ENCODE measurements around the gene OR2A5. TPM values are rescaled to one million over a fixed set of nuclear protein-coding genes. Genes with fewer than 3 reads are reported as not detected.
"Not testable (repeated sequence)": the region's sequence is repeated elsewhere in the genome, so short reads cannot be mapped to it uniquely, and the experiment has no call there.

The OR2A5 gene, protein sequence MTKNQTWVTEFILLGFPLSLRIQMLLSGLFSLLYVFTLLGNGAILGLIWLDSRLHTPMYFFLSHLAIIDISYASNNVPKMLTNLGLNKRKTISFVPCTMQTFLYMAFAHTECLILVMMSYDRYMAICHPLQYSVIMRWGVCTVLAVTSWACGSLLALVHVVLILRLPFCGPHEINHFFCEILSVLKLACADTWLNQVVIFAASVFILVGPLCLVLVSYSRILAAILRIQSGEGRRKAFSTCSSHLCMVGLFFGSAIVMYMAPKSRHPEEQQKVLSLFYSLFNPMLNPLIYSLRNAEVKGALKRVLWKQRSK
- total RNA-seq, result not detected
- not detected for polyA plus RNA-seq

DNA sequence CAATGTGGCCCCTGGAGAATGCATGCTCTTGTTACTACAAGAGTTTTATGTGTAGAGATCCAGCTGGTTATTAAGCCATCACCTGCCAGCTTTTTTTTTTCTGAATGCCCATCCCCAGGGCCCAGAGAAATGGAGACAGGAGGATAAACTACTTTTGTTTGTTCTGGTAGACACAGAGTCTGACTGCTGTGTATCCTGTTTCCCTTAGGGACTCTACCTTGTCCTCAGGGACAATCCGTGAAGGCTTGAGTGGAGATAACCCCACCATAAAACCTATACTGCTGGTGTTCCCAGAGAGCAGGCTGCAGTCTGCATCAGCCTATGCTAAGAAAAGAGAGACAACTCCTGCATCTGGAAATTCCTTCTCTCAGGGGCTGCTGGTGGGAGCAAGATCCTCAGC, at the start of gene OR2A5:
OR2A5 (plus strand) TSS at position 301 of the 400 bp plus-strand sequence. CDS start 1,454 bp downstream, outside the sequence.
- Histone ChIP-seq H3K27ac (ENCODE audit: low read depth, low read length) (no peak within 1 kb of the TSS), H3K4me3 (ENCODE audit: low read length) (no peak within 1 kb of the TSS), H3K9me3 (ENCODE audit: low read length) (no peaks in the 10 kb centered on the region), H3K4me1 (ENCODE audit: insufficient read depth, low read length) (no peaks in the 10 kb centered on the region), H3K36me3 (ENCODE audit: insufficient read depth, low read length) (no peaks in the 10 kb centered on the region), H3K27me3 (ENCODE audit: insufficient read depth, low read length, poor library complexity, severe bottlenecking) (no peaks in the 10 kb centered on the region)
- ChIA-PET POLR2A (no interaction called here), CTCF (no interaction called here)
- Mint-ChIP-seq H3K4me3 (no peak within 1 kb of the TSS), H3K27me3 (peaks cover 7 to 40% of the 10 kb centered on the region in 2 donors), H3K4me1 (no peaks in the 10 kb centered on the region), H3K9me3 (no peaks in the 10 kb centered on the region), H3K27ac (no peak within 1 kb of the TSS), H3K36me3 (no peaks in the 10 kb centered on the region)
- DNase-seq, result no peak

DNA sequence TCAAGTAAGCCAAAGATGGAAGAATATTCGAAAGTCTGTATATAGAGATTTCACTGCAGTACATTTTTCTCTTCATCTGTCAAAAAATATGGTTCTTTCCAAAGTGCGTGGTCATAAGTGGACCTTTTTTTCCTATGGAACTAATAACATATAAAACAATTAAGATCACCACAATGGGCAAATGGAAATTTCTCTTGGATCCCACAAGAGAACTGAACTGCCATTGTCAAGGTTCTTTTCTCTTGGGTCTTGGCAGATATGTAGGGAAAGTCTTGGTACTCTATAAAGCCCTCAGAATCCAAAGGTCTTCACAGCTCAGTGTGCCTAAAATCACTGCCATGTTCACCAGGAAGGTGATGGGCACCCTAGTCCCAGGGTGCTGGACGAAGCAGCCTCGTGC, 48.7 kb upstream of the OR2A5 start, which contains the start of gene OR6B1:
OR6B1 (plus strand) TSS at position 301 of the 400 bp plus-strand sequence. CDS start 3,677 bp downstream, outside the sequence.
- no peak within 1 kb of the TSS for H3K4me3 ChIP-seq (ENCODE audit: low read length)
- DNase-seq, result no peak
- no peaks in the 10 kb centered on the region for H3K36me3 ChIP-seq (ENCODE audit: insufficient read depth, low read length)
- POLR2A ChIA-PET, result no interaction called here
- no peaks in the 10 kb centered on the region for H3K9me3 Mint-ChIP-seq
- CTCF ChIA-PET, result no interaction called here
- no peaks in the 10 kb centered on the region for H3K9me3 ChIP-seq (ENCODE audit: low read length)
- H3K27ac Mint-ChIP-seq, result no peak within 1 kb of the TSS
- H3K27me3 ChIP-seq (ENCODE audit: insufficient read depth, low read length, poor library complexity, severe bottlenecking), result no peaks in the 10 kb centered on the region
- H3K27me3 Mint-ChIP-seq, result peaks cover 0 to 6% of the 10 kb centered on the region in 2 donors
- H3K36me3 Mint-ChIP-seq, result no peaks in the 10 kb centered on the region
- H3K4me1 ChIP-seq (ENCODE audit: insufficient read depth, low read length), result no peaks in the 10 kb centered on the region
- H3K4me1 Mint-ChIP-seq, result no peaks in the 10 kb centered on the region
- no peak within 1 kb of the TSS for H3K4me3 Mint-ChIP-seq
- H3K27ac ChIP-seq (ENCODE audit: low read depth, low read length), result no peak within 1 kb of the TSS

DNA sequence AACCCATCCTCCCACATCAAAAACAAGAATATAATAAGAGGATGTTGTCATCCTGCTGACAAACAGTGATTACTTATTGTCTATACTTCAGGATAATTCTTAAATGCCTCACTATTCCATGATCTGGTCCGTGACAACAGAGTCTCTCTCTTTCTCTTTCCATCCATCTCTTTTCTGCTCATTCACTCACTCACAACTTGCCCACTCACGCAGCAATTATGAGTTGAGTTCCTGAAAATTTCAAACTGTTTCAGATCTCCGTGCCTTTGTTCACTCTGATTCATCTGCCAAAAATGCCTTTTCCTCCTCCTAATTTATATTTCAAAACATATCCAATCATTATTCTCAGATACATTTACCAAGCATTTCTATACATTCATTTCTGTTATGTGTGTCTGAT, 47.2 kb upstream of the OR2A5 start:
- no peak for DNase-seq
- Mint-ChIP-seq H3K9me3 (no peaks in the 10 kb centered on the region), H3K36me3 (no peaks in the 10 kb centered on the region), H3K27me3 (peaks cover 0 to 7% of the 10 kb centered on the region in 2 donors), H3K27ac (no peak overlapping the region), H3K4me1 (no peaks in the 10 kb centered on the region), H3K4me3 (no peak overlapping the region)
- no peak overlapping the region for H3K27ac ChIP-seq (ENCODE audit: low read depth, low read length)
- no peaks in the 10 kb centered on the region for H3K9me3 ChIP-seq (ENCODE audit: low read length)
- no peaks in the 10 kb centered on the region for H3K4me1 ChIP-seq (ENCODE audit: insufficient read depth, low read length)
- CTCF ChIA-PET, result no interaction called here
- no peak overlapping the region for H3K4me3 ChIP-seq (ENCODE audit: low read length)
- POLR2A ChIA-PET, result no interaction called here
- H3K27me3 ChIP-seq (ENCODE audit: insufficient read depth, low read length, poor library complexity, severe bottlenecking), result no peaks in the 10 kb centered on the region
- H3K36me3 ChIP-seq (ENCODE audit: insufficient read depth, low read length), result no peaks in the 10 kb centered on the region

DNA sequence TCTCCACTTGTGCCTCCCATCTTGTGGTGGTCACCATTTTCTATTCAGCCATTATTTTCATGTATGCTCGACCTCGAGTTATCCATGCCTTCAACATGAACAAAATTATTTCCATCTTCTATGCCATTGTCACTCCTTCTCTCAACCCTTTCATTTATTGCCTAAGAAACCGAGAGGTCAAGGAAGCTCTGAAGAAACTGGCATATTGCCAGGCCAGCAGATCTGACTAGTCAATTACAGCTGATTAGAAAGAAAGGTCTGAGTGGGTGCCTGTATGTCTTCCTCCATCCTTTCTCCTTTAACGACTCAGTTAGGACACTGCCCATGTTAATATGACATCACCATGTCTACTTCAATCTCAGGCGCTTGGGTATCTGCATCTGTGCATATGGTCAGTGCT, 44.0 kb upstream of the OR2A5 start:
- H3K9me3 ChIP-seq (ENCODE audit: low read length), result no peaks in the 10 kb centered on the region
- no peak overlapping the region for H3K4me3 ChIP-seq (ENCODE audit: low read length)
- H3K36me3 ChIP-seq (ENCODE audit: insufficient read depth, low read length), result no peaks in the 10 kb centered on the region
- Mint-ChIP-seq H3K27ac (no peak overlapping the region), H3K9me3 (peaks cover 4 to 11% (median 9%) of the 10 kb centered on the region in 5 donors), H3K4me3 (no peak overlapping the region), H3K36me3 (no peaks in the 10 kb centered on the region), H3K4me1 (no peaks in the 10 kb centered on the region), H3K27me3 (peaks cover 2 to 24% of the 10 kb centered on the region in 2 donors)
- DNase-seq, result no peak
- no peaks in the 10 kb centered on the region for H3K27me3 ChIP-seq (ENCODE audit: insufficient read depth, low read length, poor library complexity, severe bottlenecking)
- ChIA-PET POLR2A (no interaction called here), CTCF (no interaction called here)
- H3K4me1 ChIP-seq (ENCODE audit: insufficient read depth, low read length), result no peaks in the 10 kb centered on the region
- no peak overlapping the region for H3K27ac ChIP-seq (ENCODE audit: low read depth, low read length)

DNA sequence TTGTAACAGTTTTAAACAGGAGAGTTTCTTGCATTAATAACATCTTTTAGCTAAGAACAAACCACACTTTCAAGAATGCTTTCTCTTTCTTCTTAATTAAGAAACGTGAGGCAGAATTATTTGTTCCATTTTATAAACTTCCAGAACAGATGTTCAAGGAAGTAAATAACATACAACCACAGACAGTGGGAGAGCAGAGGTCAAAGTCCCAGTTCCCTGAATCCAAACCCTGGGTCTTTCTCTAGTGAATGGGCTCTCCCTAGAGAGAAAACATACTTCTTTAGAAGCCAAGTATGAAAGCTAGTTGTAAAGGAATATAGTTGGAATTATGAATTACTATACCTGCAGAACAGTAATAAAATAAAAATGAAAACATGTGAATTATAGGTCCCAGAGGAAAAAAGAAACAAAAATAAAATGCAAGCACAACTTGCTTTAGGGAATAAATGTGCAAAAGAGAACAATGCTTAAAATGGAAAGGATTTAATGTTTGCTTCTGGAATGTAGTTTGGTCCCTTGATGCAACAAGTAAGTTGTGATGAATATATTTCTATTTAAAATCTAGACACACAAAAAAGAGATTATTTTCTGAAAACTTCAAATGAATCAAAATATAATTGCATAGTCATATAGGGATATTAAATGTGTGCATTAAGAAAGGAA, 42.6 kb upstream of the OR2A5 start:
- H3K4me3 ChIP-seq (ENCODE audit: low read length), result no peak overlapping the region
- Mint-ChIP-seq H3K27me3 (peaks cover 3 to 36% of the 10 kb centered on the region in 2 donors), H3K4me1 (no peaks in the 10 kb centered on the region), H3K4me3 (no peak overlapping the region), H3K9me3 (peaks cover 6 to 20% (median 15%) of the 10 kb centered on the region in 5 donors), H3K27ac (no peak overlapping the region), H3K36me3 (no peaks in the 10 kb centered on the region)
- no peaks in the 10 kb centered on the region for H3K27me3 ChIP-seq (ENCODE audit: insufficient read depth, low read length, poor library complexity, severe bottlenecking)
- no peaks in the 10 kb centered on the region for H3K36me3 ChIP-seq (ENCODE audit: insufficient read depth, low read length)
- H3K4me1 ChIP-seq (ENCODE audit: insufficient read depth, low read length), result no peaks in the 10 kb centered on the region
- no peak for DNase-seq
- no peaks in the 10 kb centered on the region for H3K9me3 ChIP-seq (ENCODE audit: low read length)
- POLR2A ChIA-PET, result no interaction called here
- H3K27ac ChIP-seq (ENCODE audit: low read depth, low read length), result no peak overlapping the region
- CTCF ChIA-PET, result no interaction called here

DNA sequence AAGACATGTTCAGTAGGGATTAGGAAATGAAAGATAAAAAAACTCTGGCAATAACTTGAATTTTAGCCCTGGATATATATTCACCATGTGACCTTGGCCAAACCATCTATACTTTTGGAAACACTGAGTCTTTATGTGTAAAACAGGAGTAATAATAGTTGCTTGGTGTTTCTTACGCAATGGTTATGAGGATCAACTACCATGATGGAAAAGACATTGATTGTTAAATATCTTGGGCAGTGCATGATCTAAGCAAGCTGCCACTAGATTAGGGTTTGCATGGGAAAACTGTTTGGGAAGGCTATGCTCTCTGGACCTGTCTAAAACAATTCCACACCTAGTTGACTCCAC, 42.1 kb upstream of the OR2A5 start:
- Histone ChIP-seq H3K27me3 (ENCODE audit: insufficient read depth, low read length, poor library complexity, severe bottlenecking) (no peaks in the 10 kb centered on the region), H3K4me1 (ENCODE audit: insufficient read depth, low read length) (no peaks in the 10 kb centered on the region), H3K27ac (ENCODE audit: low read depth, low read length) (no peak overlapping the region), H3K9me3 (ENCODE audit: low read length) (no peaks in the 10 kb centered on the region), H3K36me3 (ENCODE audit: insufficient read depth, low read length) (no peaks in the 10 kb centered on the region), H3K4me3 (ENCODE audit: low read length) (no peak overlapping the region)
- no peak overlapping the region for H3K27ac Mint-ChIP-seq
- H3K4me1 Mint-ChIP-seq, result no peaks in the 10 kb centered on the region
- no peak for DNase-seq
- H3K4me3 Mint-ChIP-seq, result no peak overlapping the region
- peaks cover 0 to 1% (median 0%) of the 10 kb centered on the region in 3 donors for H3K36me3 Mint-ChIP-seq
- H3K9me3 Mint-ChIP-seq, result peaks cover 9 to 24% (median 16%) of the 10 kb centered on the region in 5 donors
- H3K27me3 Mint-ChIP-seq, result peaks cover 3 to 41% of the 10 kb centered on the region in 2 donors
- ChIA-PET POLR2A (no interaction called here), CTCF (no interaction called here)

DNA sequence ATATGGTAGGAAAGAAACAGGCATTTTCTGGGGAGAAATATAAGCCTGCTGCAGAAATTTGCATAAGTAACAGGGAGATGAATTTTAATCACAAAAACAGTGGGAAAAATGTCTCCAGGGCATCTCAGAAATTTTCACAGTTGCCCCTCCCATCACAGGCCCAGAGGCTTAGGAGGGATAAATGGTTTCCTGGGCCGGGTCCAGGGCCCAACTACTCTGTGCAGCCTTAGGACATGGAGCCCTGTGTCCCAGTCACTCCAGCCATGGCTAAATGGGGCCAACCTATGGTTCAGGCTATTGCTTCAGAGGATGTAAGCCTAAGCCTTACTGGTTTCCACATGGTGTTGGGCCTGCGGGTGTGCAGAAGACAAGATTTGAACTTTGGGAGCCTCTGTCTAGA, 39.4 kb upstream of the OR2A5 start:
- CTCF ChIA-PET, result no interaction called here
- no peak overlapping the region for H3K27ac ChIP-seq (ENCODE audit: low read depth, low read length)
- H3K4me3 ChIP-seq (ENCODE audit: low read length), result no peak overlapping the region
- DNase-seq, result no peak
- Mint-ChIP-seq H3K36me3 (peaks cover 0 to 1% (median 0%) of the 10 kb centered on the region in 3 donors), H3K4me1 (no peaks in the 10 kb centered on the region), H3K9me3 (peaks cover 10 to 29% (median 18%) of the 10 kb centered on the region in 5 donors), H3K4me3 (no peak overlapping the region), H3K27ac (no peak overlapping the region), H3K27me3 (peaks cover 3 to 57% of the 10 kb centered on the region in 2 donors)
- no peaks in the 10 kb centered on the region for H3K9me3 ChIP-seq (ENCODE audit: low read length)
- H3K36me3 ChIP-seq (ENCODE audit: insufficient read depth, low read length), result no peaks in the 10 kb centered on the region
- POLR2A ChIA-PET, result no interaction called here
- no peaks in the 10 kb centered on the region for H3K27me3 ChIP-seq (ENCODE audit: insufficient read depth, low read length, poor library complexity, severe bottlenecking)
- no peaks in the 10 kb centered on the region for H3K4me1 ChIP-seq (ENCODE audit: insufficient read depth, low read length)

DNA sequence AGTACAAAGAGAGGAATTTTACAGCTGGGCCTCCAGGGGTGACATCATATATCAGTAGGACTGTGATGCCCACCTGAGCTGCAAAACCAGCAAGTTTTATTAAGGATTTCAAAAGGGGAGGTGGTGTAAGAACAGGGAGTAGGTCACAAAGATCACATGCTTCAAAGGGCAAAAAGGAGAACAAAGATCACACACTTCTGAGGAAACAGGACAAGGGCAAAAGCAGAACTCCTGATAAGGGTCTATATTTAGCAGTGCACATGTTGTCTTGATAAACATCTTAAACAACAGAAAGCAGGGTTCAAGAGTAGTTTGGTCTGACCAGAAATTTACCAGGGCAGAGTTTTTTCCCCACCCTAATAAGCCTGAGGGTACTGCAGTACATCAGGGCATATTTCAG, 38.7 kb upstream of the OR2A5 start:
- H3K27me3 ChIP-seq (ENCODE audit: insufficient read depth, low read length, poor library complexity, severe bottlenecking); H3K4me1 Mint-ChIP-seq; H3K36me3 ChIP-seq (ENCODE audit: insufficient read depth, low read length); H3K4me3 Mint-ChIP-seq; H3K4me3 ChIP-seq (ENCODE audit: low read length); CTCF ChIA-PET; POLR2A ChIA-PET; H3K36me3 Mint-ChIP-seq; H3K9me3 ChIP-seq (ENCODE audit: low read length); H3K4me1 ChIP-seq (ENCODE audit: insufficient read depth, low read length); H3K27ac ChIP-seq (ENCODE audit: low read depth, low read length); DNase-seq: not testable (repeated sequence)
- peaks cover 3 to 59% of the 10 kb centered on the region in 2 donors for H3K27me3 Mint-ChIP-seq
- H3K9me3 Mint-ChIP-seq, result peaks cover 10 to 29% (median 18%) of the 10 kb centered on the region in 5 donors
- H3K27ac Mint-ChIP-seq, result peak overlapping the region in 1 of 8 donors; percentile 85
